SK-N-SH (cell line): ENCODE results near the gene FGF7.
A peak's percentile ranks its signal among the peaks of the same experiment; 100 is the strongest.

Source experiments
- CHD2 ChIP-seq: fragments of 150-350 bp; IDR thresholded peaks from 2 replicates; pipeline ENCODE4 v1.6.1; 2018; ENCODE audit warnings: low read length; ENCODE audit not compliant: partially characterized antibody
- EP300 ChIP-seq, 2 experiments: IDR thresholded peaks; 2 replicates each; pipeline versions ENCODE4 v1.4.0 to v1.6.1; 2012; ENCODE audit warnings: borderline replicate concordance in 1 of 2, low read depth in 1 of 2, low read length in 1 of 2
- GABPA ChIP-seq: IDR thresholded peaks from 2 replicates; pipeline ENCODE4 v1.4.0; 2012; ENCODE audit warnings: low read depth, mild to moderate bottlenecking
- MXI1 ChIP-seq: IDR thresholded peaks from 2 replicates; pipeline ENCODE4 v1.6.1; 2012; ENCODE audit warnings: mild to moderate bottlenecking, low read depth, low read length, improper control_type of control experiment
- NRF1 ChIP-seq: IDR thresholded peaks from 2 replicates; pipeline ENCODE4 v1.6.1; 2012; ENCODE audit warnings: low read depth, mild to moderate bottlenecking, low read length
- RCOR1 ChIP-seq: fragments of 150-350 bp; IDR thresholded peaks from 2 replicates; pipeline ENCODE4 v1.6.1; 2017; ENCODE audit warnings: antibody characterized with exemption, low read length
- RXRA ChIP-seq: IDR thresholded peaks from 2 replicates; pipeline ENCODE4 v1.4.0; 2012; ENCODE audit warnings: low read depth, mild to moderate bottlenecking, borderline replicate concordance
- TAF1 ChIP-seq: IDR thresholded peaks from 2 replicates; pipeline ENCODE4 v1.6.1; 2012; ENCODE audit warnings: low read depth, mild to moderate bottlenecking, low read length, moderate library complexity, borderline replicate concordance
- TEAD4 ChIP-seq: IDR thresholded peaks from 2 replicates; pipeline ENCODE4 v1.4.0; 2012; ENCODE audit warnings: mild to moderate bottlenecking, borderline replicate concordance; ENCODE audit not compliant: insufficient read depth
- TF ChIP-seq, protein P1 (sequence below): fragments of 200-600 bp; sonication (generic); IDR thresholded peaks from 2 replicates; pipeline ENCODE4 v1.6.1; 2017; ENCODE audit warnings: antibody characterized with exemption, mild to moderate bottlenecking, moderate library complexity

DNA sequence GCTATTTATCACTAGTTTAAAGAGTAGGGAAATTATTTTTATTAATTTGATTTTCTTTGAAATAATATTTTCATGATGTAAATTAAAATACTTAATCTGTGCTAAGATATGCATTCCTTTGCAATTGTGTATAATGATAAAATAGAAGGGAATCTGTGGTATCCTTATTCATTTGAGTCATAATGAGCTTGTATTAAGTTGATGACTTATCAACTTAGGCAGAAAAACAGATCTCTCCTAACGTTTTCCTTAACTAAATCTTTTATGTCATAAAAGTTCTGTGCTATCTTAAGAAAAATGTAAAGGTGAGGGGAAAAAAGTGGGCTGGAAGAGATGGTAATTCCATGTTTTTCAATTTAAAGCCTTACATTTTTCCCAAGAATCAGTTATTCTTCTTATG, 1.9 kb downstream of the FGF7 start:
- TF ChIP-seq TAF1 (no peak), GABPA (no peak), CHD2 (no peak), EP300 (IDR thresholded peaks at IDR 0.05; ENCODE audit: borderline replicate concordance in 1 of 2, low read depth in 1 of 2, low read length in 1 of 2) (0 out of 4 replicates have a peak, but pooled peaks of 1 of the 2 experiments have one; percentile 24), MXI1 (no peak), RCOR1 (no peak), TEAD4 (no peak), NRF1 (no peak), RXRA (no peak)
- TF ChIP-seq, protein P1, sequence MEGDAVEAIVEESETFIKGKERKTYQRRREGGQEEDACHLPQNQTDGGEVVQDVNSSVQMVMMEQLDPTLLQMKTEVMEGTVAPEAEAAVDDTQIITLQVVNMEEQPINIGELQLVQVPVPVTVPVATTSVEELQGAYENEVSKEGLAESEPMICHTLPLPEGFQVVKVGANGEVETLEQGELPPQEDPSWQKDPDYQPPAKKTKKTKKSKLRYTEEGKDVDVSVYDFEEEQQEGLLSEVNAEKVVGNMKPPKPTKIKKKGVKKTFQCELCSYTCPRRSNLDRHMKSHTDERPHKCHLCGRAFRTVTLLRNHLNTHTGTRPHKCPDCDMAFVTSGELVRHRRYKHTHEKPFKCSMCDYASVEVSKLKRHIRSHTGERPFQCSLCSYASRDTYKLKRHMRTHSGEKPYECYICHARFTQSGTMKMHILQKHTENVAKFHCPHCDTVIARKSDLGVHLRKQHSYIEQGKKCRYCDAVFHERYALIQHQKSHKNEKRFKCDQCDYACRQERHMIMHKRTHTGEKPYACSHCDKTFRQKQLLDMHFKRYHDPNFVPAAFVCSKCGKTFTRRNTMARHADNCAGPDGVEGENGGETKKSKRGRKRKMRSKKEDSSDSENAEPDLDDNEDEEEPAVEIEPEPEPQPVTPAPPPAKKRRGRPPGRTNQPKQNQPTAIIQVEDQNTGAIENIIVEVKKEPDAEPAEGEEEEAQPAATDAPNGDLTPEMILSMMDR = no peak
